ENCODE results near the gene ZSWIM8.
A peak's percentile ranks its signal among the peaks of the same experiment; 100 is the strongest.

Gene ZSWIM8

DNA sequence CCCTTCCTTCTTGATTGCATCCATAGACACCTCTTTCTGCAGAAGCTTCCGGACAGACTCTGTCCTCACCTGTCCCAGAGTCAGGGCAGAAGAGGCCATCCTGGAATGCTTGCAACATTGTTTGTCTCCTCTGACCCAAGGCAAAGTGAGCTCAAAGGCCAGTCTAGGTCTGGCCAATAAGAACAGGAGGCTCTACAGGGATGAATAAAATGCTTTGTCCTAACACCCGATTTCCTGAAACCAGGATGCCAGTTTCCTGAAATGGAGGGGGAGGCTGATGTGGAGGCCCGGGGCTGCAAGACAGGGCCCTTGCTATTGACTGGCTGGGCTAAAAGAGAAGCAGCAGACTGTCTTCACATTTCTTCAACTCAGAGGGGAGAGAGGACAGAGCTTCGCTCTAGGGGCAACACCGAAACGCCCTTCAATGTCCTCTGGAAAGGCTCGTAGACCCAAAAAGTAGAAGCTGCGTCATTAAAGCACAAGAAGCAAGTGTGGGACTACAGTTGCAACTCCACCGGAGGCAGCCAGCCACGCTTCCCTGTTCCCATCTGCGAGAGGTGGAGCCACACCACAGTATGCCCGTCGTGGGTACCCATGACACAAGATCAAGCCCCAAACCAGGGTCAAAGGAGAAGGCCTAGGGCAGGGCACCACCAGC lies 55.1 kb downstream of the ZSWIM8 start:
- CTCF ChIA-PET = interaction anchor here (1.3 to 1.5 kb wide), 2 partner anchors 9 to 100 kb away, joined by 3 to 4 read pairs; no protein-coding TSS in a partner anchor
- peaks cover 47% of the 10 kb centered on the region for H3K36me3 Mint-ChIP-seq

DNA sequence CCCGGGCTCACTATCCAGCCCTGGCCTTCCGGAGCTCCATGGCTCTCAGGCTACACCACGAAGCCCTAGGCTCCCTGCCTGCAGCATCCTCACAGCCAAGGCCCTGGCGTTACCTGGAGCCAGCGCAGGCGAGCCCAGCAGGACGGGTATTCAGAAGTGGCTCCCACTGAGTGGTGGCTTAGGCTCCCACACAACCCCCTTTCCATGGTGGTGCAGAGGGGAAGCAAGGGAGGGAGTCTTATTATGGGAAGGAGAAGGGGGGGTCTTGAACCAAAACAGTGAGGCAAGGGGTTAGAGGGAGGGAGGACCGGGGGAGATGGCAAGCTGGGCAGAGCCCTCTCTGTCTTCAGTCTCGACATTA lies 55.6 kb downstream of the ZSWIM8 start:
- no peaks in the 10 kb centered on the region for H3K9me3 Mint-ChIP-seq
- H3K27ac Mint-ChIP-seq = no peak overlapping the region
- CTCF ChIA-PET = interaction anchor here (1.3 kb wide), 1 partner anchor 9 kb away, joined by 3 read pairs; no protein-coding TSS in a partner anchor
- H3K4me1 Mint-ChIP-seq = no peaks in the 10 kb centered on the region
- H3K27me3 Mint-ChIP-seq = no peaks in the 10 kb centered on the region
- H3K36me3 Mint-ChIP-seq = peaks cover 51% of the 10 kb centered on the region
- H3K4me3 Mint-ChIP-seq = no peak overlapping the region
- DNase-seq = no peak

More for the DNA sequence above, 55.1 kb downstream of the ZSWIM8 start:
- DNase-seq = no peak
- Mint-ChIP-seq H3K27me3 (no peaks in the 10 kb centered on the region), H3K4me3 (no peak overlapping the region), H3K9me3 (no peaks in the 10 kb centered on the region), H3K4me1 (no peaks in the 10 kb centered on the region), H3K27ac (peak overlapping the region; percentile 45)

DNA sequence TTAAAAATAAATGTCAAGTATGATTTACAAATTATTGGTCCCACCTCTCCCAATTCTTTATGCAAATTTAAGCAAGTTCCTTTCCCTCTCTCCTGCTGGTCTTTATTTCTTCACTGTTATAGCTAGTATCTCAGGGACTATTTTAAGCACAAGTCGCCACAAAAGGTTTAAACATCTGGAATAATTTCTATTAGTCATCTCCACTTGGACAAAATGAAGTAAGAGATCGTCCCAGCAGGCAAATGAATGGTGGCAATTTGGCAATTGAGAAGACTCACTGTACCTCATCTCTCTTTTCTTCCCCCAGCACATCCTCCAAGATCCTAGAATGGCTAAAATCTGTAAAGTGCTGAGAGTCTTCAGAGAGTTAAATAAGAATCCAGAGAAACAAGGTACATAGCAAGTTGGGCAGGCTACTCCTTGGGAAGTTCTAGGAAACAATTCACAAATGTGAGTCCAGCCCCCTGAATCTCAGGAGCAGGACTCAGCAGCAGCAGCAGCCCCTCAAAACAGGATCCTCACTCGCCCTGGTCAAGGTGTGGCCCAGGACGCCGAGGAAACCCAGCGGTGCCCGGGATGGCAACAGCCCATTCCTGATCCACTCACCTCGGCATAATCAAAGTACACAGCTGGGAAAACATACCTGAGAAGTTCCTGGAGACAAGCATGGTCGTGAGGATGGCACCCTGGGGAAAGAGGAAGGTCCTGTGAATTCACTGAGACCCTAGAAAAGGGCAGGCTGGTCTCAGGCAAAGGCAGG lies 56.3 kb downstream of the ZSWIM8 start:
- H3K27ac Mint-ChIP-seq = no peak overlapping the region
- no peak for DNase-seq
- CTCF ChIA-PET = no interaction called here

DNA sequence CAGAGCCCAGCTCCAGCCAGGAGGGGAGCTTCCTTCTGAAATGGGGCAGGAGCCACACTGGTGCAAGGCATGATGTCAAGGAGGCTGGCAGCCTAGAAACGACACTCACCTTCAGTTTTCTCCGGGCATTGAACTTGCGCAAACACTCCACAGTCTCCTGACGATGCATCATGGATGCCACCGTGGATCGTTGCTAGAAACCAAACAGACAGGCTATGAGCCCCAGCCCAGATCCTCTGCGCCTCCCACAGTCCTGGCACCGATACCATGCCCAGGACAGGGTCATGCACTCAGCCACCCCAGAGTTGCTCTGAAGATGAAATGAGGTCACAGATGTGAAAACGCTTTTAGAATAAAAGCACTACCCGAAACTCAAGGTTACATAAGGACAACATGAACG lies 56.9 kb downstream of the ZSWIM8 start:
- no peaks in the 10 kb centered on the region for H3K9me3 Mint-ChIP-seq
- H3K27ac Mint-ChIP-seq = no peak overlapping the region
- H3K4me1 Mint-ChIP-seq = no peaks in the 10 kb centered on the region
- peaks cover 57% of the 10 kb centered on the region for H3K36me3 Mint-ChIP-seq
- no peaks in the 10 kb centered on the region for H3K27me3 Mint-ChIP-seq
- CTCF ChIA-PET = interaction anchor here (1.0 kb wide), 1 partner anchor 38 kb away, joined by 3 read pairs; no protein-coding TSS in a partner anchor
- DNase-seq = no peak
- H3K4me3 Mint-ChIP-seq = no peak overlapping the region

More for the DNA sequence above, 56.3 kb downstream of the ZSWIM8 start:
- H3K4me3 Mint-ChIP-seq = no peak overlapping the region
- H3K9me3 Mint-ChIP-seq = no peaks in the 10 kb centered on the region
- H3K4me1 Mint-ChIP-seq = no peaks in the 10 kb centered on the region
- peaks cover 56% of the 10 kb centered on the region for H3K36me3 Mint-ChIP-seq
- H3K27me3 Mint-ChIP-seq = no peaks in the 10 kb centered on the region

DNA sequence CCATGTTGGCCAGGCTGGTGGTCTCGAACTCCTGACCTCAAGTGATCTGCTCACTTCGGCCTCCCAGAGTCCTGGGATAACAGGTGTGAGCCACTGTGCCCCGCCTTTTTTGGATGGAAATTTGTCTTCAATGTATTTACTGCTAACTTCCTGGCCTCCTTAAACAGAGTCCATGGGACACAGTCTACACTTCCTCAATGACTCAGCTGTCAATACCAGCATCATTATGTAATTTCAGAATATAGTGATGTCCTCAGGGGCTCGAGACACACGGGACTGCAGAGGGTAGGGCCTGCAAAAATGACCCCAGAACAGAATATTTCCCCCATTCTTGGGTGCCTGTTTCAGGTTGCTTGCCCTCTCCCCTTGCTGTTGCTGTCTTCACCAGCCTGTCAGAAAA lies 57.9 kb downstream of the ZSWIM8 start:
- CTCF ChIA-PET = interaction anchor here (1.0 kb wide), 1 partner anchor 37 kb away, joined by 3 read pairs; no protein-coding TSS in a partner anchor
- Mint-ChIP-seq H3K9me3 (no peaks in the 10 kb centered on the region), H3K4me1 (no peaks in the 10 kb centered on the region), H3K36me3 (peaks cover 59% of the 10 kb centered on the region), H3K27ac (no peak overlapping the region), H3K4me3 (no peak overlapping the region), H3K27me3 (no peaks in the 10 kb centered on the region)
- DNase-seq = no peak

DNA sequence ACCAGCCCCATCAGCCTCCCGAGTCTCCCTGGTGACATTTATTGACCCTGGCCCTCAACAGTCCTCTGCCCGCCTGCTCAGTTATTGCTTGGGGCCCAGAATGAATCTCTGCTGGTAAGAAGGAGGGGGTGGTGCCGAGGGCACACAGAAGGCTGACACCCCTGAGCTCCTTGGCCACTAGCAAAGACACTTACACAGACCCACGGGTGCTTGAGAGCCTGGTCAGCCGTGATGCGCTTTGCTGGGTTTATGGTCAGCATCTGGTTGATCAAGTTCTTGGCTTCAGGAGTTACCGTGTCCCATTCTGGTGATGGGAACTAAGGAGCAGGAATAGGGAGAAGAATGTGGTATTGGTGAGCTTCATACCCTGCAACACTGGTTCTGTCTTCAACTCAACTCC lies 61.6 kb downstream of the ZSWIM8 start:
- Mint-ChIP-seq H3K4me3 (no peak overlapping the region), H3K36me3 (peaks cover 69% of the 10 kb centered on the region), H3K9me3 (no peaks in the 10 kb centered on the region), H3K27ac (peak overlapping the region; percentile 21), H3K4me1 (peaks cover 19% of the 10 kb centered on the region), H3K27me3 (no peaks in the 10 kb centered on the region)
- CTCF ChIA-PET = interaction anchor here (0.6 to 14.9 kb wide), 9 partner anchors 9 to 363 kb away, joined by 3 to 406 read pairs (median 5); partner anchors contain the start of gene CAMK2G
- no peak for DNase-seq

DNA sequence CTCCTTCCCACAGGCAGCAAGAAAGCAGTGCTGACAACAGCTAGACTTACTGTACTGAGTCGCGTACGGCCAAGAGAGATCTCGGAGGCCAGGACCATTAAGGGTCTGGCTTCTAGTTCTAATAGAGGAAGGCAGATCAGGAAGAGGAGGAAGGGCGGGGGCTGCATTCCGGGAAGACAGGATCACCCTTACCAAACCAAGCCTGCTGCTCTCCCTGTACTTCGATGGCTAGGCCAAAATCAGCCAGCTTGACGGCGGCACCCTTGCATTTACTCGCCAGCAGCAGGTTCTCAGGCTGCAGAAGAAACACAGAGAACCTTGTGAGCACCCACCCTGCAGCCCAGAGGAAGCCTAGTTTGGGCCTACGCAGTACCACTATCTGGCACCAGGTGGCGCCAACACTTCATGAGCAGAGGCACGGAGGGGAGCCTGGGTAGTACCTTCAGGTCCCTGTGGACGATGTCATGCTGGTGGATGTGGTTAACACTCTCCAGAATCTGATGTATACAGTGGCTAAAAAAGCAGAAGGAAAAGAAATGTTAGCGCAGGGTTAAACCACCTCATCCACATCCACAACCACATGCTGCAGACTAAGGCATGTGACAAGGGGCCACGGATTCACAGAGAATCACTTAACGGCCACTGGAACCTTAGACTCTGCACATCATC lies 63.5 kb downstream of the ZSWIM8 start:
- peaks cover 21% of the 10 kb centered on the region for H3K4me1 Mint-ChIP-seq
- peak; percentile 95 for DNase-seq
- CTCF ChIA-PET = interaction anchor here (0.8 to 14.9 kb wide), 19 partner anchors 8 to 232 kb away, joined by 3 to 406 read pairs (median 4); partner anchors contain the start of gene CAMK2G
- peak overlapping the region; percentile 80 for H3K27ac Mint-ChIP-seq
- no peaks in the 10 kb centered on the region for H3K27me3 Mint-ChIP-seq
- H3K4me3 Mint-ChIP-seq = no peak overlapping the region
- H3K36me3 Mint-ChIP-seq = peaks cover 68% of the 10 kb centered on the region
- H3K9me3 Mint-ChIP-seq = no peaks in the 10 kb centered on the region

DNA sequence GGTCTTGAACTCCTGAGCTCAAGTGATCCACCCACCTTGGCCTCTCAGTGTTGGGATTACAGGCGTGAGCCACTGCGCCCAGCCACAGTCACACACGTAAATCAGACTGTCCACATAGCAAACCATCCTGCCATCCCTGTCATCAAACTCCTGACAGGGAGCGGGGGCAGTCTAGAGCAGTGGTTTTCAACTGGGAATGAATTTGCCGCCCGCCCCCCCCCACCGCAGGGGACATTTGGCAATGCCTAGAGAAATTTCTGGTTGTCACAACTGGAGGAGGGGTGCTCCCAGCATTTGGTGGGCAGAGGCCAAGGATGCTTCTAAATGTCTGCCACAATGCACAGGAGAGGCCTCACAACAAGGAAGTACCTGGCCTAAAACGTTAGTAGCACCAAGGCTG lies 64.8 kb downstream of the ZSWIM8 start:
- no peak overlapping the region for H3K27ac Mint-ChIP-seq
- no peaks in the 10 kb centered on the region for H3K27me3 Mint-ChIP-seq
- H3K9me3 Mint-ChIP-seq = no peaks in the 10 kb centered on the region
- DNase-seq = no peak
- H3K4me1 Mint-ChIP-seq = peaks cover 21% of the 10 kb centered on the region
- CTCF ChIA-PET = interaction anchor here (0.7 to 14.9 kb wide), 14 partner anchors 9 to 231 kb away, joined by 3 to 406 read pairs (median 4); partner anchors contain the start of gene CAMK2G
- peaks cover 68% of the 10 kb centered on the region for H3K36me3 Mint-ChIP-seq
- H3K4me3 Mint-ChIP-seq = no peak overlapping the region

DNA sequence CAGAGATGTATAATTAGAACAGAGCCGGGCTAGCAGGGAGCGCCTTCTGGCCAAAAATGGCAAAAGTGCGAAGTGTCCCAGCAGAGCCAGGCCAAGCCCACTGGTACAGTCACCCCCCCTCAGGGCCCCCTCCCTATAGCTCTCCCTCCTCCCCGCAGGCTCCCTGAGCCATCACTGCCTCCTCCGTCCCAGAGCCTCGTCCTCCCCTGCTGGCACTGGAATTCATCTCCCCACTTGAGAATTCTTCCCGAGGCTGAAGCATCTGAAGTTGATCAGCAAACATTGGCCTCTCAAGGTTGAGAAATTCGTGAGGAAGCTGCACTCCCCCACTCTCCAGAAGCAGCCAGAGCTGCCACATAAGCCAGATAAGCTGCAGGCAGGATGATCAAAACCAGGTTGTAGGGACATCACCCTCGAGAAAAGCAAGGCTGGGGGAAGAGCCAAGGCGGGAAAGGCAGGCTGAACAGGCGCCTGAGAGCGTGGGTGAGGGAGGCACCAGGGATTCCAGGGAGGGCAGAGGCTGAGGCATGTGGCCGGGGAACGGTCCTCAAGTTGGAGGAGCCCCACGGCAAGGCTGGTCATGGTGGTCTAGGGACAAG lies 65.6 kb downstream of the ZSWIM8 start:
- Mint-ChIP-seq H3K4me3 (no peak overlapping the region), H3K27ac (no peak overlapping the region), H3K9me3 (no peaks in the 10 kb centered on the region), H3K27me3 (no peaks in the 10 kb centered on the region), H3K4me1 (peaks cover 27% of the 10 kb centered on the region), H3K36me3 (peaks cover 65% of the 10 kb centered on the region)
- DNase-seq = no peak
- CTCF ChIA-PET = interaction anchor here (0.8 to 14.9 kb wide), 5 partner anchors 13 to 89 kb away, joined by 3 to 406 read pairs (median 19); partner anchors contain the start of gene CAMK2G
